Amygdala (tissue), 56 donors: ENCODE data around the gene LNPK.
A peak's percentile ranks its signal among the peaks of the same experiment; 100 is the strongest.
"Not testable (repeated sequence)": the region's sequence is repeated elsewhere in the genome, so short reads cannot be mapped to it uniquely, and the experiment has no call there.

Experiments
- DNase-seq, 56 donors: peaks; one replicate each; lab custom pipeline; 2025; lab: John Stamatoyannopoulos, UW

Gene LNPK

GRCh38 chr2:176001916-176002687 is at the start of gene LNPK:
TSS of gene LNPK (minus strand) at chr2:176002267. CDS start at chr2:175995584, 6,683 bp downstream.
- DNase-seq: peak; percentile 72 to 97 (median 92)

DNA sequence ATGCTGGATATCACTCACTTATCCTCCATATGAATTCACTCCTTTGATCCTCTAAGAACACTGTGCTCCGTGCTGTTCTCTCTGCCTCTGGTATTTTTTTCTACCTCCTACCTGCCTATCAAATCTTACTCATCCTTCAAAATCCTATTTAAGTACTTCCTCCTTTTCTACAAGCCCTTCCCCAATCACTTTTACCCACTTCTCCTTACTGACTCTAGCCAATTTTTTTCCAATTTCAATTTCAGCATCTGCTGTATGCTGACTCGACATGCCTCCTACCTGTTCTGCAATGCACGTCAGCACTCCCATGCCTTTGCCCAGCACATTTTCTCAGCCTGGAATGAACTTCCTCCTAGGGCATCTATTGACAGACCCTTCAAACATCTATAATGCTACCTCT is 37.3 kb upstream of the LNPK start:
- no peak for DNase-seq

GRCh38 chr2:176038694-176039093 is 36.6 kb upstream of the LNPK start:
- no peak for DNase-seq

DNA sequence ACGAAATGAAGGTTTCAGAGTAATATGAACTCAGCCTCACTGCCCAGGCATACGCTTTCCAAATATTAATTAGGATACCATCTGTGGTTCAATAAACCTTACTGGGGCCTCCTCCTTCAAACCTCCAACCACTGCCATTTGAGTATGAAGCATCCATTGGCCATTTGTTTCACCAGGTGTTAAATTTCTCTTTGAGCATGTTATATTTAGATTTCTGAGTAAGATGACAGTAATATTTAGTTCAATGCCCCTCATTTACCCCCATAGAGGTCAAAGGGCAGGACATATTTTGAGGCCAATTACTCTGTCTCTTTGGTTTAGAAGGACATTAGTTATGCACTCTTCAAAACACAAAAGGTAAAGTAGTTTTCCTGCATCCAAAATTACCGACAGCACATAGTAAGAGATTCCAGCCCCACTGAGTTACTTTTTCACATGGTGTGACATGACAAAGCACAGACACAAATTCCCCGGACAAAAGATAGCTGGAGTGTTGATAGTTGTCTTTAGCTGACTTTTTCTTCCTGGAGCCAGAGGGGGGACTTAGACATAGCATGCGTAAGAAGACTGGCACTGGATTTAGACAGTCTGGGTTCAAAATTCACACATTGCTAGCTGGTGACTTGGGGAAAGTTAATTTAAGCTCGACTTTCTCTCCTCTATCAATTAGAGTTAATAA is 33.1 kb upstream of the LNPK start:
- DNase-seq: no peak

GRCh38 chr2:176027806-176028205 is 25.7 kb upstream of the LNPK start:
- no peak for DNase-seq

GRCh38 chr2:176025932-176026331 is 23.9 kb upstream of the LNPK start:
- no peak for DNase-seq

DNA sequence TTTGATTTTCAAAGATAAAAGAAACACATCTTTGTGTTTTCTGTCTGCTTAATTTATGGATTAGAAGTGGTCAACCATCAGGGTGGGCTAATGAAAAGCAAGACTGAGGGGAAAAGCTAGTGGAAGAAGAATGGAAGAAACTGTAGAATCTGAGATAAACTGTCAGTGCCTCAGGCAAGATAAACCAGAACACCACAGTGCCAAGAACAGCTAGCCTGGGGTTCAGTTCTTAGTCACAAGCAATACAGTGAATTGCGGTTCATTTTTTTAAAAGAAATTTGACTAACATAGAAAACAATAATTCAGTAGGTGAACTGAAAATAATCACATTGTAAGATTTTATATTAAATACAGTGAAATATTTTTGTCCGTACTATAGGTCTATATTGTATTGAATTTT is 22.0 kb upstream of the LNPK start:
- no peak for DNase-seq

GRCh38 chr2:176022048-176022447 is 20.0 kb upstream of the LNPK start:
- DNase-seq: no peak

- no peak for DNase-seq
Observed at GRCh38 chr2:176020400-176020799, 18.3 kb upstream of the LNPK start.

GRCh38 chr2:176018708-176019107 is 16.6 kb upstream of the LNPK start:
- no peak for DNase-seq

DNA sequence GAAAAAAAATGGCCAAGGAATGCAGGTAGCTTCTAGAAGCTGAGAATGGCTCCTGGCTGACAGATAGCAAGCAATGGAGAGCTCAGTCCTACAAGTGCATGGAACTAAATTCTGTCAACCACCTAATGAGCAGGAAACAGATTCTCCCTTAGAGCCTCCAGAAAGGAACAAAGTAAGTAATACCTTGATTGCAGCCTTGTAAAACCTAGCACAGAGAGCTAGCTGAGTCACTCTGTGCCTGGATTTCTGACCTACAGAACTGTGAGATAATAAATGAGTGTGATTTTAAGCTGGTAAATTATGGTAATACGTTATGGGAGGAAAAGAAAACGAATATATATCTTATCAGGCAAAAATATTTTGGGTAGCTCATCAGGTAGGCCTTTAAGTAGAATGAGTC is 7.4 kb upstream of the LNPK start:
- no peak for DNase-seq

DNA sequence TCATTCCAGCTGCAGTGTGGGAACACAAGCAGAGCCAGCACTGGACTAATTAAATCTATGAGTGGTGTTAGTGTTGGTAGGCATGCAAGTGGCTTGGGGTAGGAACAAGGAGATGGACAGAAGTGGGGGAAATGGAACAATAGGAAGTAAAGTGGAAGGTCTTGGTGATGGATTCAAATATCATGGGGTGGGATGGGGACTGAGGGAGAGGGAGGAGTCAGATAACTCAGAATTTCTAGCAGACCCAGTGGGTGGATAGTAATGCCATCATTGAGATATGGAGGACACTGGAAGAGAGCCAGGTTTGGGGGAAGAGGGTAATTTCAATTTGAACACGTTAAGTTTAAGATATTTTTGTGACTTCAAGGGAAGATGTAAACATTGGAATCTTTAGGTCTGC is 2.9 kb upstream of the LNPK start:
- DNase-seq: no peak

- no peak for DNase-seq
Observed at GRCh38 chr2:176003958-176004357, 1.9 kb upstream of the LNPK start.

- DNase-seq: peak in 7 of 56 donors; percentile 22 to 60 (median 42)
Observed at GRCh38 chr2:176002688-176003210, 682 bp upstream of the LNPK start.

GRCh38 chr2:176001281-176001915 is 669 bp downstream of the LNPK start:
- DNase-seq: peak in 34 of 56 donors; percentile 2 to 81 (median 32)

GRCh38 chr2:175999283-175999819 is 2.7 kb downstream of the LNPK start:
- no peak for DNase-seq

GRCh38 chr2:175990099-175990498 is 12.0 kb downstream of the LNPK start:
- no peak for DNase-seq

GRCh38 chr2:175987126-175987525 is 14.9 kb downstream of the LNPK start:
- not testable (repeated sequence) for DNase-seq

- DNase-seq: no peak
Observed at GRCh38 chr2:175984846-175985245, 17.2 kb downstream of the LNPK start.

DNA sequence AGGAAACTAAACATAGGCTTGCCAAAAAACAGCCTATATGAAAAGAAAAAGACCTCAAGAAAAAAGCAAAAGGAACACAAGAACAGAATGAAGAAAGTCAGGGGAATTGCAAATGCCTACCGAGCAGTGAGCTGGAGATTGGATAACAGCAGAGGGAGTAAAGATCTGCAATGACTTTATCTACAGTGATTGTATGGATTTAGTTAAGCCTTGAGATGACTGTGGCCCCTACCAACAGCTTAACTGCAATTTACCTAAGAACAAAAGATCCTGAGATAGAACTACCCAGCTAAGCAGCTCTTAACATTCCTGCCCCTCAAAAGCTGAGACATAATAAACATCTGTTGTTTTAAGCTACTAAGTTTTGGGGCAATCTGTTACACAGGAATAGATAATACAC is 20.5 kb downstream of the LNPK start:
- DNase-seq: no peak
